IPS-15b (cell line): Measurements from ENCODE around the gene SLC16A6.
"Not testable (repeated sequence)": the region's sequence is repeated elsewhere in the genome, so short reads cannot be mapped to it uniquely, and the experiment has no call there.

Experiments
- H3K27me3 ChIP-seq: one replicate; pipeline ENCODE4 v1.6.1; 2013; ENCODE audit warnings: low read length; ENCODE audit not compliant: control insufficient read depth, insufficient read depth
- H3K36me3 ChIP-seq: one replicate; pipeline ENCODE4 v1.6.1; 2013; ENCODE audit warnings: low read length; ENCODE audit not compliant: control insufficient read depth, insufficient read depth
- H3K4me1 ChIP-seq: one replicate; pipeline ENCODE4 v1.6.1; 2013; ENCODE audit warnings: mild to moderate bottlenecking, low read length; ENCODE audit not compliant: control insufficient read depth, insufficient read depth
- H3K4me3 ChIP-seq: one replicate; pipeline ENCODE4 v1.5.1; 2013; ENCODE audit warnings: low read depth, low read length
- H3K9ac ChIP-seq: one replicate; pipeline ENCODE4 v1.6.1; 2013; ENCODE audit warnings: low read depth, mild to moderate bottlenecking, low read length
- H3K9me3 ChIP-seq: one replicate; pipeline ENCODE4 v1.6.1; 2013; ENCODE audit warnings: mild to moderate bottlenecking, low read length; ENCODE audit not compliant: control insufficient read depth, insufficient read depth

Gene SLC16A6

GRCh38 chr17:68235336-68235791, 55.6 kb downstream of the SLC16A6 start:
- not testable (repeated sequence) for H3K9ac ChIP-seq, H3K36me3 ChIP-seq, H3K9me3 ChIP-seq, H3K4me3 ChIP-seq, H3K4me1 ChIP-seq, H3K27me3 ChIP-seq

- not testable (repeated sequence) for H3K9ac ChIP-seq, H3K36me3 ChIP-seq, H3K4me3 ChIP-seq, H3K4me1 ChIP-seq, H3K27me3 ChIP-seq, H3K9me3 ChIP-seq
Measured at GRCh38 chr17:68234726-68235335, 56.1 kb downstream of the SLC16A6 start.

GRCh38 chr17:68232741-68233140, 58.2 kb downstream of the SLC16A6 start:
- H3K4me1 ChIP-seq, H3K27me3 ChIP-seq, H3K4me3 ChIP-seq, H3K36me3 ChIP-seq, H3K9ac ChIP-seq, H3K9me3 ChIP-seq: not testable (repeated sequence)

DNA sequence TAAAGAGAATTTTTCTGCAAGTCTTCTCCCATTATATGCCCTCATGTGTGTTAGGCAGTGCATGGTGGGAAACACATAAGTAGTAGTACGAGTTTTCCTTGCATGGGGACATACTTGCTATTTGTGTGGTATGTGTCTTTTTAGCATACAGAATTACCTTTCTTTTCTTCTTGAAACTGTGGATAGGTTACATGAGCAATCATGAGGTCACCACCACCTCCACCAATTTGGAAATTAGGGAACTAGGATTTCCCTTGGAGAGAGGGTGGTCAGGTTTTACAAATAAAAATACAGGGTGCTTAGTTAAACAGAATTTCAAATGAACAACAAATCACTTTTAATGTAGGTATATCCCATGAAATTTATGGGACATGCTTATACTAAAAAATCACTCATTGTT, 59.4 kb downstream of the SLC16A6 start:
- Histone ChIP-seq H3K9me3 (no peaks in the 10 kb centered on the region), H3K27me3 (no peaks in the 10 kb centered on the region), H3K4me3 (no peak overlapping the region), H3K36me3 (no peaks in the 10 kb centered on the region), H3K4me1 (no peaks in the 10 kb centered on the region), H3K9ac (no peak overlapping the region)

DNA sequence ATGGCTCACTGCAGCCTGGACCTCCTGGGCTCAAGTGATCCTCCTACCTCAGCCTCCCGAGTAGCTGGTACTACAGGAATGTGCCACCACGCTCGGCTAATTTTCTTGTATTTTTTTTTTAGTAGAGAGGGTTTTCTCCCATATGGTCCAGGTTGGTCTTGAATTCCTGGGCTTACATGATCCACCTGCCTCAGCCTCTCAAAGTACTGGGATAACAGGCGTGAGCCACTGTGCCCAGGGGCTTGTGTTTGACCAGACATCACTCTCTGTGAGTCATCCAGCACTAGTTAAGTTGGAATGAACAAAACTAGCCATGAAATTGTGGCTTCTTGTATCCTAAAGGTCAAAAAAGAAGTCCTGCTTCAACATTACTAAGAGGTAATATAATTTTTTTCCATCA, 59.8 kb downstream of the SLC16A6 start:
- H3K36me3 ChIP-seq, H3K4me3 ChIP-seq, H3K9ac ChIP-seq, H3K27me3 ChIP-seq, H3K9me3 ChIP-seq, H3K4me1 ChIP-seq: not testable (repeated sequence)

GRCh38 chr17:68229619-68230018, 61.3 kb downstream of the SLC16A6 start:
- H3K9ac ChIP-seq, result no peak overlapping the region
- no peaks in the 10 kb centered on the region for H3K27me3 ChIP-seq
- H3K36me3 ChIP-seq, result no peaks in the 10 kb centered on the region
- H3K9me3 ChIP-seq, result no peaks in the 10 kb centered on the region
- H3K4me1 ChIP-seq, result no peaks in the 10 kb centered on the region
- no peak overlapping the region for H3K4me3 ChIP-seq

GRCh38 chr17:68228817-68229570, 61.9 kb downstream of the SLC16A6 start:
- H3K9me3 ChIP-seq, result no peaks in the 10 kb centered on the region
- no peaks in the 10 kb centered on the region for H3K4me1 ChIP-seq
- H3K36me3 ChIP-seq, result no peaks in the 10 kb centered on the region
- no peaks in the 10 kb centered on the region for H3K27me3 ChIP-seq
- H3K4me3 ChIP-seq, result no peak overlapping the region
- no peak overlapping the region for H3K9ac ChIP-seq

DNA sequence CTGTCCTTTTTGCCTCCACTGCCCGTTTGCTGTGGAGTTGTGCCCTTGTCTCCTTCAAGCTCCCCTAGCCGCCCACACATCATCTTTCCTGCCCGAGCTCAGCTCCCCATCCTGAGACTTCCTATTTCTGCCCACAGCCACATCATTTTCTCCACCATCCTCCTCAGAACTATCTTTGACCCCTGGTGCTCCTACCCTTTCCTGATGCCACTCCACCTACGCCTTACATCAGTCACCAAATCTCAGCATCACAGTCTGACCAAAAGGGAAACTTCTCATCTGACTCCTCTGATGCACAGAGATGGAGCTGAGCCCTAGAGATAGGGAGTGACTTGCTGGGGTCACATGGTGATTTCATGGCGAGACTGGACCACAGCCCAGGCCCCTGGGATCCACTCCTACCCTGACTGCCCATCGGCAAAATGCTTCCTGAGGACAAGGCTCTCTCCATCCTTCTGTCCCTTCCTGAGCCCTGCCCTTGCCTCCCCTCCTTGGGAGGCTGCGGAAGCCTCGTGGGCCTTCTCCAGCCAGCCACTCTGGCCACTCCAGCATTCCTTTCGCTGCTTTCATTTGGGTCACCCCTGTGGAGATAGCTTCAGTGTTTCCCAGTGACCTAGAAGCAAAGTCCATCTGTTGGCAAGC, 62.8 kb downstream of the SLC16A6 start:
- not testable (repeated sequence) for H3K9me3 ChIP-seq, H3K36me3 ChIP-seq, H3K4me1 ChIP-seq, H3K9ac ChIP-seq, H3K4me3 ChIP-seq, H3K27me3 ChIP-seq

DNA sequence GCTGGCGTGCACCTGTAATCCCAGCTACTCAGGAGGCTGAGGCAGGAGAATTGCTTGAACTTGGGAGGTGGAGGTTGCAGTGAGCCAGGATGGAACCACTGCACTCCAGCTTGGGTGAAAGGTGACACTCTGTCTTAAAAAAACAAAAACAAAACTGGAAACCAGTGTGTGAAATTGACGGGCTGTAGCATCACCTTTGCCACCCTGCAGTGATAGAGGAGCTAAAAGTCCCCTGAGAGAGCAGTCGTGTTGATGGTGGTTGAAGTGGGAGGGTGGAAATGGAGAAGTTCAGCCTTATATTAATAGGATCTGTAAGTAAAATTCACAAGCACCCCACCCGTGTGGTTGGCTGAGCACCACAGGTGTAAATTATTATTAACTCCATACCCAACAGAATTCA, 65.9 kb downstream of the SLC16A6 start:
- H3K9me3 ChIP-seq, H3K4me3 ChIP-seq, H3K27me3 ChIP-seq, H3K4me1 ChIP-seq, H3K36me3 ChIP-seq, H3K9ac ChIP-seq: not testable (repeated sequence)

DNA sequence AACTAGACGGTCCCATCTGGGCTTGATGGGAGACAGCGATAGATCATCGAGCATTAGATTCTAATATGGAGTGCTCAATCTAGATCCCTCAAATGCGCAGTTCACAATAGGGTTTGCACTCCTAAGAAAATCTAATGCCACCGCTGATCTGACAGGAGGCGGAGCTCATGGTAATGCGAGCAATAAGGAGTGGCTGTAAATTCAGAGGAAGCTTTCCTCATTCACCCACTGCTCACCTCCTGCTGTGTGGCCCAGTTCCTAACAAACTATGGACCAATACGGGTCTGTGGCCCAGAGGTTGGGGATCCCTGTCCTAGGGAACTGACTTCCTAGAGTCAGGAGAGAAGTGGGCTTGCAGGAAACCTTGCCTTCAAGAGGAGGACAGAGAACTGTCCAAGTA, 68.3 kb downstream of the SLC16A6 start:
- no peak overlapping the region for H3K9ac ChIP-seq
- no peaks in the 10 kb centered on the region for H3K27me3 ChIP-seq
- no peaks in the 10 kb centered on the region for H3K4me1 ChIP-seq
- H3K9me3 ChIP-seq, result no peaks in the 10 kb centered on the region
- H3K36me3 ChIP-seq, result no peaks in the 10 kb centered on the region
- H3K4me3 ChIP-seq, result no peak overlapping the region

DNA sequence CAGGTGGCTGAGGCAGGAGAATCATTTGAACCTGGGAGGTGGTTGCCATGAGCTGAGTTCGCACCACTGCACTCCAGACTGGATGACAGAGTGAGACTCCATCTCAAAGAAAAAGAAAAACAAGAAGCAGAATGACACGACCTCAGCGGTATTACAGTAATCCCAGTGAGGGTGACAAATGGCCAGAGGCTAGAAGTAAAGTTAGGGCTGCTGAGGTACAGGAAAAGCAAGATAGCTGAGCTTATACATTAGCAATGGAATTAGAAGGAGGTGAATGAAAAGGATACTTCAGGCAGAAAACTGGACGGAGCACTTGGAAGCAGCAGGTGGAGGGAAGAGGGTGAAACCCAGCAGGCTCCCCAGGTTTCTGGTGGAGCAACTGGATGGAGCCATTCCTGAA, 69.1 kb downstream of the SLC16A6 start:
- no peaks in the 10 kb centered on the region for H3K4me1 ChIP-seq
- no peaks in the 10 kb centered on the region for H3K27me3 ChIP-seq
- no peaks in the 10 kb centered on the region for H3K9me3 ChIP-seq
- no peak overlapping the region for H3K4me3 ChIP-seq
- no peak overlapping the region for H3K9ac ChIP-seq
- H3K36me3 ChIP-seq, result no peaks in the 10 kb centered on the region

GRCh38 chr17:68220786-68221185, 70.1 kb downstream of the SLC16A6 start:
- H3K9me3 ChIP-seq, H3K36me3 ChIP-seq, H3K9ac ChIP-seq, H3K4me1 ChIP-seq, H3K4me3 ChIP-seq, H3K27me3 ChIP-seq: not testable (repeated sequence)
